Breast epithelium (tissue), 3 donors: Measurements from ENCODE around the gene TP53BP1.

Source experiments
- POLR2A ChIP-seq: fragments of 450-650 bp; IDR thresholded peaks from one replicate; pipeline ENCODE4 v1.6.1; 2016; ENCODE audit warnings: antibody characterized with exemption, mild to moderate bottlenecking, moderate library complexity
- TF ChIP-seq, protein P1 (sequence below), 3 donors: fragments of 450-650 bp; IDR thresholded peaks; one replicate each; pipeline ENCODE4 v1.5.1; 2016 to 2017; ENCODE audit warnings: antibody characterized with exemption in 3 of 3, mild to moderate bottlenecking in 3 of 3, moderate library complexity in 3 of 3

DNA sequence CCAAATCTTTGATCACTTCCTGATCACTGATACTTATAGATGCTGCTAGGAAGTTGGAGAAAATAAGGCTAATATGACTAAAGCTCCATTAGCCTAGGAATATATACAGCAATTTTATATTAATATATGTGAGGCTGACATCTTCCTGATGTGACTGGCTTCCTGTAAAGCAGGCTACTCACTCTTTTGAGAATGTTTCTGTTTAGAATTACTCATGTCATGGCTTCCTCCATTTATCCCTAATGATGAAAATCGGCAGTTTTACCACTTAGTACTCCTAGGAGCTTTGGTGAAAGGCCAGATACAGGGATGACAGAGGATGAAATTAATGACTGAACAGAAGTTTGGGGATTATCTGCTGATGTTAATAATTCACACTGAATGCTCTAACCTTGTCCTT lies 20.6 kb upstream of the TP53BP1 start:
- TF ChIP-seq, protein P1, sequence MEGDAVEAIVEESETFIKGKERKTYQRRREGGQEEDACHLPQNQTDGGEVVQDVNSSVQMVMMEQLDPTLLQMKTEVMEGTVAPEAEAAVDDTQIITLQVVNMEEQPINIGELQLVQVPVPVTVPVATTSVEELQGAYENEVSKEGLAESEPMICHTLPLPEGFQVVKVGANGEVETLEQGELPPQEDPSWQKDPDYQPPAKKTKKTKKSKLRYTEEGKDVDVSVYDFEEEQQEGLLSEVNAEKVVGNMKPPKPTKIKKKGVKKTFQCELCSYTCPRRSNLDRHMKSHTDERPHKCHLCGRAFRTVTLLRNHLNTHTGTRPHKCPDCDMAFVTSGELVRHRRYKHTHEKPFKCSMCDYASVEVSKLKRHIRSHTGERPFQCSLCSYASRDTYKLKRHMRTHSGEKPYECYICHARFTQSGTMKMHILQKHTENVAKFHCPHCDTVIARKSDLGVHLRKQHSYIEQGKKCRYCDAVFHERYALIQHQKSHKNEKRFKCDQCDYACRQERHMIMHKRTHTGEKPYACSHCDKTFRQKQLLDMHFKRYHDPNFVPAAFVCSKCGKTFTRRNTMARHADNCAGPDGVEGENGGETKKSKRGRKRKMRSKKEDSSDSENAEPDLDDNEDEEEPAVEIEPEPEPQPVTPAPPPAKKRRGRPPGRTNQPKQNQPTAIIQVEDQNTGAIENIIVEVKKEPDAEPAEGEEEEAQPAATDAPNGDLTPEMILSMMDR (IDR thresholded peaks at IDR 0.05): no peak
- no peak for TF ChIP-seq POLR2A
